ENCODE data around the gene RBM25.
A peak's percentile ranks its signal among the peaks of the same experiment; 100 is the strongest.
"Not testable (repeated sequence)": the region's sequence is repeated elsewhere in the genome, so short reads cannot be mapped to it uniquely, and the experiment has no call there.

The RBM25 gene

GRCh38 chr14:73058224-73058921, at the start of gene RBM25:
RBM25 (plus strand) TSS chr14:73058534; CDS start chr14:73071642, 13,108 bp downstream.
- peak; percentile 85 to 93 for DNase-seq (ENCODE audit: extremely low read depth in 1 of 2, low read depth in 1 of 2)

- DNase-seq (ENCODE audit: extremely low read depth in 1 of 2, low read depth in 1 of 2), result not testable (repeated sequence)
These were observed 47.1 kb upstream of the RBM25 start for GRCh38 chr14:73011189-73011588.

- peak in 1 of 2 donors; percentile 4 for DNase-seq (ENCODE audit: extremely low read depth in 1 of 2, low read depth in 1 of 2)
These were observed 44.2 kb upstream of the RBM25 start for GRCh38 chr14:73014105-73014504.

- not testable (repeated sequence) for DNase-seq (ENCODE audit: extremely low read depth in 1 of 2, low read depth in 1 of 2)
These were observed 42.8 kb upstream of the RBM25 start for GRCh38 chr14:73015552-73015951.

GRCh38 chr14:73016011-73016410, 42.3 kb upstream of the RBM25 start:
- not testable (repeated sequence) for DNase-seq (ENCODE audit: extremely low read depth in 1 of 2, low read depth in 1 of 2)

GRCh38 chr14:73022051-73022450, 36.3 kb upstream of the RBM25 start:
- no peak for DNase-seq (ENCODE audit: extremely low read depth in 1 of 2, low read depth in 1 of 2)

- DNase-seq (ENCODE audit: extremely low read depth in 1 of 2, low read depth in 1 of 2), result no peak
These were observed 32.8 kb upstream of the RBM25 start for GRCh38 chr14:73025544-73025943.

GRCh38 chr14:73026243-73026844, 32.0 kb upstream of the RBM25 start:
- DNase-seq (ENCODE audit: extremely low read depth in 1 of 2, low read depth in 1 of 2), result no peak

GRCh38 chr14:73026845-73027542, 31.3 kb upstream of the RBM25 start, which contains the start of gene ZFYVE1:
ZFYVE1 (minus strand) TSS chr14:73027106; CDS start chr14:73024508, 2,598 bp downstream.
- peak; percentile 79 to 94 for DNase-seq (ENCODE audit: extremely low read depth in 1 of 2, low read depth in 1 of 2)

- DNase-seq (ENCODE audit: extremely low read depth in 1 of 2, low read depth in 1 of 2), result no peak
These were observed 30.8 kb upstream of the RBM25 start for GRCh38 chr14:73027546-73027945.

- no peak for DNase-seq (ENCODE audit: extremely low read depth in 1 of 2, low read depth in 1 of 2)
These were observed 30.4 kb upstream of the RBM25 start for GRCh38 chr14:73027984-73028383.

- not testable (repeated sequence) for DNase-seq (ENCODE audit: extremely low read depth in 1 of 2, low read depth in 1 of 2)
These were observed 21.5 kb upstream of the RBM25 start for GRCh38 chr14:73036706-73037450.

- DNase-seq (ENCODE audit: extremely low read depth in 1 of 2, low read depth in 1 of 2), result no peak
These were observed 10.5 kb upstream of the RBM25 start for GRCh38 chr14:73047808-73048207.

- no peak for DNase-seq (ENCODE audit: extremely low read depth in 1 of 2, low read depth in 1 of 2)
These were observed 8.9 kb upstream of the RBM25 start for GRCh38 chr14:73049428-73049827.

- no peak for DNase-seq (ENCODE audit: extremely low read depth in 1 of 2, low read depth in 1 of 2)
These were observed 3.1 kb upstream of the RBM25 start for GRCh38 chr14:73055251-73055650.

- DNase-seq (ENCODE audit: extremely low read depth in 1 of 2, low read depth in 1 of 2), result no peak
These were observed 450 bp upstream of the RBM25 start for GRCh38 chr14:73057944-73058223.

GRCh38 chr14:73058922-73059673, 764 bp downstream of the RBM25 start:
- DNase-seq (ENCODE audit: extremely low read depth in 1 of 2, low read depth in 1 of 2), result peak in 1 of 2 donors; percentile 9

GRCh38 chr14:73069585-73069984, 11.3 kb downstream of the RBM25 start:
- DNase-seq (ENCODE audit: extremely low read depth in 1 of 2, low read depth in 1 of 2), result no peak

- DNase-seq (ENCODE audit: extremely low read depth in 1 of 2, low read depth in 1 of 2), result no peak
These were observed 32.7 kb downstream of the RBM25 start for GRCh38 chr14:73091044-73091443.

GRCh38 chr14:73097421-73097820, 39.1 kb downstream of the RBM25 start:
- DNase-seq (ENCODE audit: extremely low read depth in 1 of 2, low read depth in 1 of 2), result no peak

GRCh38 chr14:73100334-73100733, 42.0 kb downstream of the RBM25 start:
- DNase-seq (ENCODE audit: extremely low read depth in 1 of 2, low read depth in 1 of 2), result no peak

All from stimulated activated CD8-positive, alpha-beta memory T cell treated with anti-CD3 and anti-CD28 coated beads, Interleukin-7, amount 100 ng/mL, for 48 hours (primary cell).